ENCODE results near the gene MYBPH.

The MYBPH gene

DNA sequence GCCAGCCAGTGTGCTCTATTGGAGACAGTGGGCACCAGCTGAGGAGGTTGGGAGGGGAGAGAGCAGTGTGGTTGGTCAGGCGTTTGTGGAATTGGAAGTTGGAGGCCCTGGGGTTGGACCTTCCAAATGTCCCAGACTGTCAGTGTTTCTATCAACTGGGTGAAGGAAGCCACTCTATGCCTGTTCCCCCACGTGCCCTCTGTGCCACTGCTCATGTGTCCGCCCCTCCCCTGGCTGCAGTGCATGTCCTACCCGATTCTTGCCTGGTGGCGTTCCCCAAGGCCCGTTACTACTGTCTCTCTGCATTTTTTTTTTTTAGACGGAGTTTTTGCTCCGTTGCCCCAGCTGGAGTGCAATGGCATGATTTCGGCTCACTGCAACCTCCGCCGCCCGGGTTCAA, 27.0 kb downstream of the MYBPH start:
- DNase-seq (ENCODE audit: low read depth): no peak

DNA sequence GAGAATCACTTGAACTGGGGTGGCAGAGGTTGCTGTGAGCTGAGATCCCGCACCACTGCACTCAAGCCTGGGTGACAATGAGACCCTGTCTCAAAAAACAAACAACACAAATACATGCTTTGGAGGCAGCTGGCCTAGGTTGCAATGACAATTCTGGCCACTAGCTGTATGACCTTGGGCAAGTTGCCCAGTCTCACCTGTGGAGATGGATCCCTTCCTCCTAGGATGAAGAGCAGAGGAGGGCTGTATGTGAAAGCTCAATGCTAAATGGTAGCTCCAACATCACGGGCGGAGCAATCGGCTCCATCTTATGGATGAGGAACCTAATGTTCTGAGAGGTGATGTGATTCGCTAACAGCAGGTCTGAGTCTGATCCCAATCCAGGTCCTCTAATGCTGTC, 27.5 kb downstream of the MYBPH start:
- no peak for DNase-seq (ENCODE audit: low read depth)

DNA sequence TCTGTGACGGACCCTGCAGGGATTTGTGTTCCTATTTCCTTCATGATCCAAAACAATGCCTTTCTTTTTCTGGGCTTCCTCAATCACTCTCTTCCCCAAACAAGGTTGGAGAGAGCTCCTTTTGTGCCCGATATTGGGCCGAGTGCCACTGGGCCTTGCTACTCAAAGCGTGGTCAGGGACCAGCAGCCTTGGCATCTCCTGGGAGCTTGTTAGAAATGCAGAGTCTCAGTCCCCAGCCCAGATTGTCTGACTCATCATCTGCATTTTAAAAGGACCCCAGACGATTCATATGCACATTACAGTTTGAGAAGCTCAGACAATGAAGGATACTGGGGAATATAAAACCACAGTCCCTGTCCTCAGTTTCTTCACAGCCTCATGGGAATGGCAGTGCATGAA, 28.2 kb downstream of the MYBPH start:
- no peak for DNase-seq (ENCODE audit: low read depth)

DNA sequence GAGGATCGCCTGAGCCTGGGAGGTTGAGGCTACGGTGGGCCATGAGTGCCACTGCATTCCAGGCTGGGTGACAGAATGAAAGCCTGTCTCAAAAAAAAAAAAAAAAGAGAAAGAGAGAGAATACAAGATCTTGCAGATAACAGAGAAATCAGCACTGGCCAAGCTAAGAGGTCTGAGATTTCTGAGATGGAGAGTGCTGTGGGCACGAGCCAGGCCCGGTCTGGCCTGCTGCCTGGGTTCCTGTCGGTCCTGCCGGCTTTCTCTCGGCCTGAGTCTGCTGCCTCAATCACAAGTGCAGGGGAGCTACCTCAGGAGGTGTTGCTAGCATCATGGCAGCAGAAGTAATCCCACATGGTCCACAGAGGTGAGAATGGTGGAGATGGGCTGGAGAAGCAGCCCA, 29.1 kb downstream of the MYBPH start:
- DNase-seq (ENCODE audit: low read depth): no peak

DNA sequence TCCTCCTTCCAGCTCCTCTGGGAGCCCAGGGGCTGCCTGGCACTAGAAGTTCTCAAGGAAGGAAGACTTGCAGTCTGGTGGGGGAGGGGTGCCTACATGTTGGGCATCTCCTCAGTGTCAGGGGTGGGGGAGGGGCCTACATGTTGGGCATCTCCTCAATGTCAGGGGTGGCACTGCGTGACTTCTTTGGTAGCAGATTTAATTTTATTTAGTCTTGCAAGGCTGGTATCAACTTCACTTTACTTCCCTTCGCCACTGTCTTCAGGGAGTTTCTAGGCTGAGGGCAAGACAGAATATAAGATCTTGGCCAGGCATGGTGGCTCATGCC, 29.6 kb downstream of the MYBPH start:
- no peak for DNase-seq (ENCODE audit: low read depth)

DNA sequence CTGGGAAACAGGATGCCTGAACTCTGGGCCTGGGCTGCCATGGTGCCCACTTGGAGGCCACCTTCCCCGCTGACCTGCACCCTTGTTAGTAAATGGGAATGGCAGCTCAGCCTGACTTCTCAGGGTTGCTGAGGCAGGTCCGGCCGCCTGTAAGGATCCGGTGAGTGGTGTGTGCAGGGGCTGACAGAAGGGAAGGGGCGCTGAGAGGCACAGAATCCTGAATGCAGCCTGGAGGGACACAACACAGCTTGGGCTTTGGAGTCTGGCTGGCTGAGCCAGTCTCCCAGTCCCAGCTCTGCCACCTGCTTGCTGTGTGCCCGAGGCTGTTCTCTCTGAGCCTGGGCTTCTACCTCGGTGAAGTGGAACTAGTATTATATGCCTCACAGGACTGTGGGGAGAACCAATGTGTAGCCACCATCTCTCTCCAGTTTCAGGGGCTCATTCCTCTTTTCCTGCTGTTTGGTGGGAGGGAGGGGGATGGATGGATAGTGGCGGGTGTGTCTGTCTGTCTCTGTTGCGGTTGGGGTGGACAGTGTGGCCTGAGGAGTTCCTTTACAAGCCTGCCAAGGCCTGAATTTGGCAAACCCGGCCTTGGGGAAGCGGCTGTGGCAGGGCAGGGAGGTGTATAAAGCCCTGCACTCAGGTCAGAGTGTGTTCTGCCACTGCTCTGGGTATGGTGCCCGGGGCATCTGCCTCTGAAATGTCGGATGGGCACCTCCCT, 30.1 kb downstream of the MYBPH start:
- DNase-seq (ENCODE audit: low read depth): no peak

DNA sequence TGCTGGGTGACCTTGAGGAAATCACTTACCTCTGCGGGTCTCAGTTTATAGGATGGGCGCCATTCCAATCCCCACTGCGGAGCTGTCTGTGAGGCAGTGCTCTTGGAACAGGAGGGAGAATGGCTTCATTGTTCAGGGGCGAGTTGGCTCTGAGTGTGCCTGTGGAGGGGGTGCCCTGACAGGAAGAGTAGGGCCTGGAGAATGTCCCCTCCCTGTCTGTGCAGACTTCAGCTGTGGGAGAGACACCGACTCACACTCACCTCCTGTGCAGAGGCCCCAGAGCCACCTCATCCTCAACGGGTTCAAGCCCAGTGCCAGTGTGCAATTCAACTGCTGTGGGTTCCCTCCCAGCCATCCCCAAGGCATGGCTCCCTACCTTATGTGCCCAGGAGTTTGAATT, 31.0 kb downstream of the MYBPH start:
- DNase-seq (ENCODE audit: low read depth): peak; percentile 64

DNA sequence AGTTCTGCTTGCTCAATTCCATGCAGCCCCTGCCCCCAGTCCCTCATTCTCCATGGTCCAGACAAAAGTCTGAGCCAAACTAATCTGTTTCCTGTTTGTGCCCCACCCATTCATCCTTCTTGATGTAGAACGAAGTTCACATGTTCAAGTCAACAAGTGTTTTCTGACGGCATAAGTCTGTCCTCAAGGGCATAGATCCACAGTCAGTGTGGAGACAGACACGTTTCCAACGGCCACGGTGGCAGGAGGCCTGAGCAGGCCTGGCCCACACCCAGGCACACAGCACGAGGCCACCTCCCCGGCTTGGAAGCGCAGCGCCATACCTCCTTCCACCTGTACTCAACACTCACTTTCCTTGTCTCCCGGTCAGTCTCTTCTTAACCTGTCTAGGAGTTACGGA, 32.0 kb downstream of the MYBPH start:
- no peak for DNase-seq (ENCODE audit: low read depth)

DNA sequence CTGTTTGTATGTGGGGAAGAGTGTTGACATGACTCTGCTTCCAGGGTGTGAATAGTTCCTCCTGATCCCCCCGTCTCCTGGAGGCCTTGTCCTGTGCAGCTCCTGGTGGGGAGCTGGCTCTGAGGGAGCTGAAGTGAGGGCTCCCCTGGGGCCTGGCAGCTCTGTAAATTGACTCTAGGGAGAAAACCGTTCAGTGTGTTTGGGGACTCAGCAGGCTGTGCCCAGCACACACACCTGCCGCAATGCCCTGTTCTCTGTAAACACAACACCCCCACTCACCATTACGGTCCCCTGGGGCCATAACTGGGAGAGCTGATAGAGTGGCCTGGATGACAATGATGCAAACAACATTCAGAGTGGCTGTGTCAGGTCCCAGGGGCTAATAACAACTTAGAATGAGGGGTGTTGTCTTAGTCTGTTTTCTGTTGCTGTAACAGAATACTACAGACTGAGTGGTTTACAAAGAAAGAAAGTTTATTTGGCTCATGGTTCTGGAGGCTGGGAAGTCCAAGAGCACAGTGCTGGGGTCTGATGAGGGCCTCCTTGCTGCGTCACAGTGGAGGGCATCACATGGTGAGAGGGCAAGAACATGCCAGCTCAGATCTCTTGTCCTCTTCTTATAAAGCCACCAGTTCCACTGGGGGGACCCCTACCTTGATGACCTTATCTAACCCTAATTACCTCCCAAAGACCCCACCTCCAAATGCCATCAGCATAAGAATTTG, 32.8 kb downstream of the MYBPH start:
- DNase-seq (ENCODE audit: low read depth): no peak

DNA sequence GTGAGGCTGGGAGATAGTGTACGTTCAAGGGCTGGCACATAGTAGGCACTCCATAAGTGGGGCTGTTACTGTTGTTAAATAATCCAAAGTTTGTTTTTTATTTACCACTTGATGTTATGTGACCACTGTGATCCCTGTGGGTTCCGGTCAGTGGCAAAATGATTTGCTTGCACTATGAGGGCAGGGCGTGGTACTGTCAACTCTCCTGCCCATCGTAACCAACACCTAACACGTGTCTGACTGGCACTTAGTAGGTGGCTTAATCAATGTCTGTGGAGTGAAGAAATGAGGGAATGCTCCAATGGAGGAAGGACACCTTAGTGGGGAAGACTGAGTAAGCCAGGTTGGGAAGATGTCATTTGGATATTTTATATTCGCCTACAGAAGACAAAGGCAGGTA, 33.5 kb downstream of the MYBPH start:
- DNase-seq (ENCODE audit: low read depth): no peak

DNA sequence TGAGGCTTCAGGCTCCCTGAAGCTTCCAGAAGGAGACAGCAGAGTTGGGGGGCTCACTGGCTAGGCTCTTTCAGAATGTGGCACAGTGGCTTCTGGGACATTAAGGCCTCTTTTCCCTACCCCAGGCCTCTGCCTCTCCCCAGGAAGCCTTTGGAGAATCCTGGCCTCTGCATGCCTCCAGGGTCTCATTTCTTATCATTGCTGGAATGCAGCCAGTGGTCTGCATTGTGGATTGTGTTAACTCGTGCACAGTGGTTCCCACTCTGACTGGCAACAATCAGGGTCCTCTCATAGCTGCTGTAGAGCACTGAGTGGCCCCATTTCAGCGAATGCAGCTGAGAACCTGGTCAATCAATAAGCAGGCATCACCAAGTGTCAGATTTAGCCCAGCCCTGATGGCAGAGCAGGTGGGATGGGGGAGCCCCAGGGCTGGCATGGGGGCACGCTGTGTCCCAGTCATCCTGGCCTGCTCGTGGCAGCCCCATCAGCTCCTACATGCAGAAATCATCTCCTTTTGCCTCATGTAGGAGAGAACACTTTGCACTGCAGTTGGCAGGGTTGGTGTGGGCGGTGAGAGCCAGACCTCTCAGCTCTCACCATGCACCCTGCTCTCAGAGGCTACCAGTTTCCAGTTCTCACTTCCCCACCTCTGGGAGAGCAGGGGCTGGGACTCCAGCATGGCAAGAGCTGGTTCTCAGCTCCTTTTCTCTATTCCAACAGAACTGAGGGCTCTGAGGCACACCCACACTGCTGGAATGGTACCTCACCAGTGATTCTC, 34.7 kb downstream of the MYBPH start:
- DNase-seq (ENCODE audit: low read depth): no peak

DNA sequence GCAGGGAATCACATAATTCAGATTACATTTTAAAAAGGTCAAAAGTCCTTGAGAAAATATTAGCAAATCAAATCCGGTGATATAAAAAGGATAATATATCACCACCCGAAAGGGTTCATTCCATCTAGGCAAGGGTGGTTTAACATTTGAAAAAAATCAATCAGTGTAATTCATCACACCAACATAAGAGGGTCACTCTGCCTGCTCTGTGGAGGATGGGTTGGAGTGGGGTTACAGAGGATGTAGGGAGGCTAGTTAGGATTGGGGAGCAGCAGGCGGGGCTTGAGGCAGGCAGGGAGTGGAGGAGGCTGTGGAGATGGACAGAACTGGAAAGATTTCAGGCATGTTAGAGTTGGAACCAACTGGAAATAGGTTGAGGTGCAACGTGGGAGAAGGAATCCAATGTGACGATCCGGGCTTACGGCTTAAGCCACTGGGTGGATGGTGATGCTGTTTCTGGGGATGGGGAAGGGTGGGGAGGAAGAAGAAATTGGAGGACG, 35.6 kb downstream of the MYBPH start:
- no peak for DNase-seq (ENCODE audit: low read depth)

DNA sequence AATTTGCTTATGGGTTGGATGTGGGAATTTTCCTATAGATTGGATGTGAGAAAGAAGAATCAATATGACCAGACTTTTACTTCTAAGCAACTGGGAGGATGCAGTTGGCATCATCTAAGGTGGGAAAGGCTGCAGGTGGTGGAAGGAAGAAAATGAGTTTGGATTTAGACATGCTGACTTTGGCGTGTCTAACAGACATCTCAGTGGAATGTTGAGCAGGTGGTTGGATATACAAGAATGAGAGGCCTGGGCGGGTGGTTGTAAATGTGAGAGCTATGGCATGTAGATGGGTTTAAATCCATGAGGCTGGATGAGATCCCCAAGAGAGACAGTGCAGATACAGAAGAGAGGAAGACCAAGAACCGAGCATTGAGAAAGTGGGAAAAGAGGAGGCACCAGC, 37.6 kb downstream of the MYBPH start:
- DNase-seq (ENCODE audit: low read depth): no peak

DNA sequence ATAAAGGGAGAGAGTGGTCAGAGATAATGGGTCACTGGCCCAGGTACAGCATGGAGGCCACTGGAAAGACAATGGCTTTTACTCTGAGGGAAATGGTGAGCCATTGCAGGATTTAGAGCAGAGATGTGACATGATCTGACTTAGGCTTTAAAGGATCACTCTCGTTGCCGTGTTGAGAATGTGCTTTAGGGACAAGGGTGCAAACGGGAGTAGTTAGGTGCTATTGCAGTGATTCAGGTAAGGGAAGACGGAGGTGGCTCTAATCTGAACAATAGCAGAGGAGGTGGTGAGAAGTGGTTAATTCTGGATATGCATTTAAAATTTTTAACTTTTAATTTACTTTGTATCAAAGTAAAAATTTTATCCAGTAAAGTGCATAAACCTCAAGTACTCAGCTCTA, 38.3 kb downstream of the MYBPH start:
- DNase-seq (ENCODE audit: low read depth): no peak

DNA sequence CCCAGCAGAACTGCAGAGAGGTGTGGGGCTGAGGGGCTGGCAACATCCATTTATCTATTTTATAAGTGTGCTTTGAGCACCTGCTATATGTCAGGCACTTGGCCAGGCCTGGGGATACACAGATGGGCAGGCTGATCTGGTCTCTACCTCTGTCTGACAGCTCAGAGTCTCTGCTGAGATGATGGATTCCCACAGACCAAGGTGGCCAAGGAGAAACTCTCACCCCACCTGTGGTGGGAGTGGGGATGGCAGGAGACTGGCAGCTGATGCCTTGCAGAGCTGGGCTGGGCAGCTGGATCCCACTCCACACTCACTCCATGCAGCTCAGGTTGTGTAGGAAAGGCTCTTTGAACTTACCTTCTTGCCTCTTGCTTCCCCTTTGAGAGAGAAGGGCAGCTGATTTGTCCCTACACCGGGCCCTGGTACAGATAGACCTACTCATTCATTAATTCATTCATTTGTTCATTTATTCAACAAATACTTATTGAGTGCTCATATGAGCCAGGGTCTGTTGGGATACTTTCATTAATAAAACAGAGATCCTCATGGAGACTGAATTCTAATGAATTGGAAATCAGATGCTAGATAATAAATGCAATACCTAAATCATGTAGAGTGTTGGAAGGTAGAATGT, 39.1 kb downstream of the MYBPH start:
- DNase-seq (ENCODE audit: low read depth): no peak

DNA sequence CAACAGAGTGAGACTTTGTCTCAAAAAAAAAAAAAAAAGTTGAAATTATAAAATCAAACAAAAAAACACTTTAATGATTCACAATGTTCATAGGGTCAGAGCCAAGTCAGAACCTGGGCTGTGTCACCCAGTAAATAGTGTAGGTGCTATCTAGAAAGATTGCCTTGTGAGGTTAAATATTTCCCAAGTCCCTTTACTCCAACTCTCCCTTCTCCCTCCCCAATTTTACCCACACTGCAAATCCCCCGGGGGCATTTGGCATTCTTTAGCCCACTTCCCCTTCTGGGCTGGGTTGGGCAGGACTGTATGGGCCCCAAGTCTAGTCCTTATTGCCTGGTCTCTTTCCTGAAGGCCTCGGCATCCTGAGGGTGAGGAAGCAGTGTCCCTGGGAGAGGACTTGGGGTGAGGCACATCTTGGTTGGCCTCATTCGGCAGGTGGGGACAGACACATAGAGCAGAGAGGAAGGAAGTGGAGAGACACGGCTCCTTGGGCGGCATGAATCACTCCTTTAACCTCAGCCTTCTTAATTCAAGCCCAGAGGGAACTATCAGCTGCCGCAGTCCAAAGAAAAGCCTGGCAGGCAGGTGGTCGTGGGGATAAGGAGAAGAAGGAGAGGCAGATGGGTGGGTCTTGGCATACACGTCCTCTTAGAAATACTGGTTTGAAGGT, 39.9 kb downstream of the MYBPH start:
- DNase-seq (ENCODE audit: low read depth): no peak

DNA sequence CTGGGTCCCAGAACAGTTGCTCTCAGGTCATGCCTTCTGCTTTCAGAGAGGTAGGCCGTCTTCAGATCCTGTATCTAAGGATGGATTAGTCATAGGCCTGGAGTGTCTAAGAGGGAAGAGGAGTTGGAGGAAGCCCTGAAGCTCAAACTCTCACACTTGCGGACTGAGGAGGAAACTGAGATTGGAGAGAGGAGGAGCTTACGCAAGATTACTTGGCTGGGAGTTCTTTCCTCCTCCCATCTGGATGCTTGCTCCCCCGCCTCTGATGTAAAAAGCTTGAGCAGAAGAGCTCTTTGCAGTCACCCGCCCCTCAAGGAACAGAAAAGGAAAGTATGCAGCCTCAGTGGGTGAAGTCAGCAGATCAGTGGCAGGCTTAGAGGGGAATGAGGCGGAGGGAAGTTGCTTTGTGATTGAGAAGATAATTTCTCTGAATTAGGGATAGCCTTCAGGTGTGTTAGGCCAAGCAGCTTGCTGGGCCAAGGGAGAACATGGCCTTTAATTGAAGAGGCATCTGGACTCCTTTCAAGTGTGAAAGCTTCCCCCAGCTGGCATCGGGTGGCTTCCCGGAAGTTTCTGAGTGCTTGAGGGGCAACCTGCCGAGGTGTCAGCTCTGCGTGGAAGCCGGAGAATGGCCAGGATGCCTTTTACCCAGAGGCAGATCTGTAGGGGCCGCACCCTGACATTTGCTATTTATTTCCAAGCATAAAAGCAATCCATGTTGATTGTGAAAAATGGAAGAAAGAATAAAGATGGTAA, 41.5 kb downstream of the MYBPH start:
- DNase-seq (ENCODE audit: low read depth): peak; percentile 70

DNA sequence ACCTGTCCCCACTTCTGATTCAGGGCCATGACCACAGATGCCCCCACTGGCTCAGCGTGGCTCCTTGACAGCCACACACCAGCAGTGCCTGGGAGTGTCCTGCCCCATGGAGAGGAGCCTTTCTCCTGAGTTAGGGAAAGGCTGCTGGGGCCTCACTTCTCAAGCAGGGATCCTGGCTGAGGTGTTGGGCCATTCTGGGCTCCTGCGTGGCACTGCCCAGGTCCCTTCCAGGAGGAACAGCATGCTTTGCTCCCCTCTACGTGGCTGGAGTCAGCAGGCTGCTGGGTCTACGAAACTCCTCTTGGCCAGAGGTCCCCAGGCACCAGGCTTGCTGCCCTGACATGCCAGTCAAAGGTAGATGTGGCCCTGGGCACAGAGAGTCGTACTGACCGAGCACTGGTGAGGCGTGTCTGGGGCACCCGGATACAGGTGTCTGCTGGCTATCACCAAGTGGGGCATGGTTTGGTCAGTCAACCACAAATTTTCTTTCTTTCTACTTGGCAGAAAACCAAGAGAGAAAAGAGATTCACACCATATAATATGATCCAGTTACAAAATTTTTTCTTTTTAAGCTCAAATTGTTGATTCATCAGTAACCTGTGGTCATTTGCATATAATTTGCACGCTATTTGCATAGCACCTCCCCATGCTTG, 44.0 kb downstream of the MYBPH start:
- DNase-seq (ENCODE audit: low read depth): no peak

DNA sequence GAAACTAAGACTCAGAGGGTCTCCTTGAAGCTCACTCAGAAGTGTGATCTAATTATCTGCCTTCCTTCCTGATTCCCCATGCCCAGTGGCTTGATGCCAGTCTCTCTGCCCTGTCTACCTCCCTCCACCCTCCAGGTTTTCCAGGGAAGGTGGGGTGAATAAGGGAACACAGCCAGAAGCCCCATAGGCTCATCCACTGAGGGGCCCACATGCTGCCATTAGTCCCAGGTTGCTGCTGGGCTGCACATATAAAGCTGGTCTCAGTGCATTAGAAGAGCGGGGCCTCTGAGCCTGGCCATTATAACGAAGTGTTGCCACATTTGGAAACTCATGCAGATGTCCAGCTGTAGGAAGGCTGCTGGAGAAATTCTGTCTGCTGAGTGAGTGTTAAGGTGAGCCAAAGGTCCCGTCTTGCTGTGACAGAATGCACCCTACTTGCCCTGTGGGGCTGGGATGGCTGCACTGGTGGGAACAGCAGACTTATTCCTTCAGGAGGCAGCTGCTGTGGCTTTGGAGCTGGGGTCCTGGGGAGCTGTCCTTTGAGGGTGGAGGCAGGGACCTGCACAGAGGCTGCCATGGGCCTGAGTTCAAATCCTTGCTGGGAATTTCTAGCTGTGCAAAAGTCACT, 45.2 kb downstream of the MYBPH start:
- no peak for DNase-seq (ENCODE audit: low read depth)

DNA sequence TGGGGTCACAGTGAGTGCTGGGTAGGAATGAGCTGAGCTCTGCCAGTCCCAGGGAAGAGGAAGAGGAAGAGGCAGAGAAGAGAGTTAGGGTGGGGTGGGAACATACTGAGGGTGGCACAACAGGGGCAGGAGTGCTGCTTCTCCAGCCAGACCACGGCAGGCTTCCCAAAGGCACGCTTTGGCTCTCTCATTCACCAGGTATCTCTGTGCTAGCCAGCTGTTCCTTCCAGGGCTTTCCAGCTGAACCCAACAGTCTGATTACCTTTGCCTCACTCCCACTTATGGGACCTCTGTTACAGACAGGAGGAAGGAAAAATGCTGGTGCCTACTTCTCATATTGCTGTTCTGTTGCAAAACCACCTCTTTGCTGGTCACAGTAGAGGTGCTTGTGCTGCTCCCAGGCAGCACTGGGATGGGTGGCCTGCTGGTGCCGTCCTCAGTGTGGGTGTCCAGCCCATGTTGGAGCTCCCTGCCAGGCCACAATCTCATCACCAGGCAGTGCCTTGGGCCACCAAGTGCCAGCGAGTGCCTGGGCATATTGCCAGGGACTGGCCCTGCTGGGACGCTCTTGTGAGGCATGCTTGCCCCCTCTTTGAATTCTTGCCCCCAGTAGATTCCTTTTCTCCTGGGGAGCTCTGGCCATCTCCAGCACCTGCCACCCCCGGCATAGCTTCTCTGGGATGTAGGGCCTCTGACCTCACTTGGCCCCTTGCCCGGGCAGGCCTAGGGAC, 46.0 kb downstream of the MYBPH start:
- no peak for DNase-seq (ENCODE audit: low read depth)
